Measurements from ENCODE around the gene RHOC. TPM values are rescaled to one million over a fixed set of nuclear protein-coding genes. Genes with fewer than 3 reads are reported as not detected.

RHOC gene
- total RNA-seq, 1 experiment from 2014 or later: 128 TPM

- TF ChIP-seq, protein P1, sequence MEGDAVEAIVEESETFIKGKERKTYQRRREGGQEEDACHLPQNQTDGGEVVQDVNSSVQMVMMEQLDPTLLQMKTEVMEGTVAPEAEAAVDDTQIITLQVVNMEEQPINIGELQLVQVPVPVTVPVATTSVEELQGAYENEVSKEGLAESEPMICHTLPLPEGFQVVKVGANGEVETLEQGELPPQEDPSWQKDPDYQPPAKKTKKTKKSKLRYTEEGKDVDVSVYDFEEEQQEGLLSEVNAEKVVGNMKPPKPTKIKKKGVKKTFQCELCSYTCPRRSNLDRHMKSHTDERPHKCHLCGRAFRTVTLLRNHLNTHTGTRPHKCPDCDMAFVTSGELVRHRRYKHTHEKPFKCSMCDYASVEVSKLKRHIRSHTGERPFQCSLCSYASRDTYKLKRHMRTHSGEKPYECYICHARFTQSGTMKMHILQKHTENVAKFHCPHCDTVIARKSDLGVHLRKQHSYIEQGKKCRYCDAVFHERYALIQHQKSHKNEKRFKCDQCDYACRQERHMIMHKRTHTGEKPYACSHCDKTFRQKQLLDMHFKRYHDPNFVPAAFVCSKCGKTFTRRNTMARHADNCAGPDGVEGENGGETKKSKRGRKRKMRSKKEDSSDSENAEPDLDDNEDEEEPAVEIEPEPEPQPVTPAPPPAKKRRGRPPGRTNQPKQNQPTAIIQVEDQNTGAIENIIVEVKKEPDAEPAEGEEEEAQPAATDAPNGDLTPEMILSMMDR (IDR thresholded peaks at IDR 0.05; ENCODE audit: insufficient read depth in 1 of 2, low read depth in 1 of 2, low read length in 1 of 2, severe bottlenecking in 1 of 2, unreplicated experiment in 1 of 2): no peak
- BruUV-seq (replicated peaks): TSS peak; percentile 50
- Histone ChIP-seq H3K9me3 (no peaks in the 10 kb centered on the region), H3K4me1 (peaks cover 56% of the 10 kb centered on the region), H3K27me3 (replicated peaks; ENCODE audit: control insufficient read depth, insufficient read depth, low read length) (no peaks in the 10 kb centered on the region), H3K36me3 (ENCODE audit: control insufficient read depth, insufficient read depth, low read length) (peaks cover 1% of the 10 kb centered on the region; the same call in 1 of the 2 replicates), H3K4me3 (ENCODE audit: low read depth, low read length) (no peak overlapping the region)
- Mint-ChIP-seq H3K27ac (ENCODE audit: unreplicated experiment) (peak overlapping the region; percentile 72), H3K4me1 (ENCODE audit: low read depth, unreplicated experiment) (peaks cover 27% of the 10 kb centered on the region), H3K9me3 (ENCODE audit: unreplicated experiment) (no peaks in the 10 kb centered on the region), H3K36me3 (ENCODE audit: insufficient read depth, unreplicated experiment) (peaks cover 81% of the 10 kb centered on the region), H3K4me3 (ENCODE audit: unreplicated experiment) (peak overlapping the region; percentile 62), H3K27me3 (ENCODE audit: insufficient read depth, unreplicated experiment) (no peaks in the 10 kb centered on the region)
- intact Hi-C loops (cut with micrococcal nuclease; ENCODE audit: unreplicated experiment): loop anchor here (1.0 to 2.0 kb wide), 3 partner anchors 8 to 309 kb away; partner anchors contain the start of genes MOV10 and RHOC
- CTCF ChIA-PET: interaction anchor here (0.6 to 2.7 kb wide), 7 partner anchors 8 to 305 kb away, joined by 3 to 24 read pairs (median 3); partner anchors contain the start of genes MOV10 and RHOC
- no peak for DNase-seq
- POLR2A ChIA-PET: interaction anchor here (0.6 to 2.9 kb wide), 8 partner anchors 9 to 304 kb away, joined by 3 to 27 read pairs (median 5); partner anchors contain the start of genes CTTNBP2NL, MOV10 and SLC16A1
Measured at GRCh38 chr1:112699425-112700144, 7.3 kb downstream of the RHOC start.

- peak; percentile 90 to 95 for DNase-seq
- Histone ChIP-seq H3K36me3 (ENCODE audit: control insufficient read depth, insufficient read depth, low read length) (peaks cover 1% of the 10 kb centered on the region; the same call in 1 of the 2 replicates), H3K4me1 (peaks cover 48% of the 10 kb centered on the region), H3K27me3 (replicated peaks; ENCODE audit: control insufficient read depth, insufficient read depth, low read length) (no peaks in the 10 kb centered on the region), H3K4me3 (ENCODE audit: low read depth, low read length) (no peak overlapping the region), H3K9me3 (no peaks in the 10 kb centered on the region)
- TF ChIP-seq, protein P1 (IDR thresholded peaks at IDR 0.05; ENCODE audit: insufficient read depth in 1 of 2, low read depth in 1 of 2, low read length in 1 of 2, severe bottlenecking in 1 of 2, unreplicated experiment in 1 of 2): no peak
- ChIA-PET CTCF (interaction anchor here (0.6 to 2.7 kb wide), 6 partner anchors 9 to 304 kb away, joined by 3 to 24 read pairs (median 4); partner anchors contain the start of genes MOV10 and RHOC), POLR2A (interaction anchor here (0.5 to 2.9 kb wide), 10 partner anchors 9 to 303 kb away, joined by 3 to 27 read pairs (median 5); partner anchors contain the start of genes CTTNBP2NL, MOV10 and SLC16A1)
- intact Hi-C loops (cut with micrococcal nuclease; ENCODE audit: unreplicated experiment): loop anchor here (1.0 to 2.0 kb wide), 3 partner anchors 9 to 308 kb away; partner anchors contain the start of genes MOV10 and RHOC
- peak overlapping the region; percentile 62 for H3K4me3 Mint-ChIP-seq (ENCODE audit: unreplicated experiment)
- peaks cover 77% of the 10 kb centered on the region for H3K36me3 Mint-ChIP-seq (ENCODE audit: insufficient read depth, unreplicated experiment)
- peak overlapping the region; percentile 72 for H3K27ac Mint-ChIP-seq (ENCODE audit: unreplicated experiment)
- TSS peak; percentile 18 for BruUV-seq (replicated peaks)
- H3K9me3 Mint-ChIP-seq (ENCODE audit: unreplicated experiment): no peaks in the 10 kb centered on the region
- H3K27me3 Mint-ChIP-seq (ENCODE audit: insufficient read depth, unreplicated experiment): no peaks in the 10 kb centered on the region
- H3K4me1 Mint-ChIP-seq (ENCODE audit: low read depth, unreplicated experiment): peaks cover 27% of the 10 kb centered on the region
Measured at GRCh38 chr1:112698366-112699310, 8.3 kb downstream of the RHOC start.
